HCT116 (cell line): ENCODE results near the gene PLEKHA8. TPM values are rescaled to one million over a fixed set of nuclear protein-coding genes. Genes with fewer than 3 reads are reported as not detected.

ENCODE experiments used
- ATAC-seq: fragments of 200-7000 bp; cut with Tn5 transposase; 2 replicates; pipeline ENCODE4 v1.9.1; 2020; ENCODE audit warnings: mild to moderate bottlenecking, moderate library complexity
- BruUV-seq: library from RNA; stranded (reverse); fragments of 400-500 nt; replicated peaks from 2 replicates; lab custom pipeline; 2021; lab: Mats Ljungman, UMichigan
- CTCF ChIA-PET: fragments of 300-600 bp; sonication (Branson Sonifier 250); formaldehyde crosslinking; loops from one replicate; lab custom pipeline; 2021; ENCODE audit warnings: antibody characterized with exemption; lab: Charles Lee
- POLR2A ChIA-PET: fragments of 300-600, 350-600 bp; sonication (Branson Sonifier 250); formaldehyde crosslinking; loops from one replicate; lab custom pipeline; 2021; ENCODE audit warnings: antibody characterized with exemption; lab: Charles Lee
- RAD21 ChIA-PET, 2 experiments: fragments of 300-600 bp; sonication (Branson Sonifier 250); formaldehyde crosslinking; loops; one replicate each; lab custom pipeline; 2023; ENCODE audit warnings: low total read pairs in 2 of 2; ENCODE audit not compliant: uncharacterized antibody in 2 of 2, unreplicated experiment in 2 of 2, low non-redundant PET in 1 of 2; lab: Charles Lee
- DNase-seq: peaks from one replicate; pipeline ENCODE4 v3.0.0-alpha.2; 2010; ENCODE audit warnings: low read depth, low spot score
- H2AFZ ChIP-seq: fragments of 200-600 bp; shearing (Covaris generic), sonication (generic); 2 replicates; pipeline ENCODE4 v1.6.1; 2017; ENCODE audit warnings: low read depth, mixed run types, mixed read lengths, antibody characterized with exemption, low read length; ENCODE audit not compliant: poor library complexity, severe bottlenecking
- H3K27ac ChIP-seq: 2 replicates; pipeline ENCODE4 v1.5.1; 2012; ENCODE audit warnings: low read depth, low read length
- H3K27me3 ChIP-seq: fragments of 200-600 bp; sonication (generic); 2 replicates; pipeline ENCODE4 v1.6.1; 2016; ENCODE audit warnings: mixed run types, low read length, mixed read lengths; ENCODE audit not compliant: insufficient read depth
- H3K36me3 ChIP-seq, 2 experiments: fragments of 200-500 bp in 1 of 2; fragments of 200-600 bp in 1 of 2; sonication (Bioruptor generic) in 1 of 2; sonication (generic) in 1 of 2; 2 replicates each; pipeline versions ENCODE4 v1.5.1 to v1.6.1; 2014 to 2016; ENCODE audit warnings: low read length in 2 of 2, inconsistent platforms in 1 of 2, mixed read lengths in 1 of 2, mixed run types in 1 of 2; ENCODE audit not compliant: insufficient read depth in 2 of 2, control insufficient read depth in 1 of 2
- H3K4me1 ChIP-seq, 2 experiments: fragments of 200-600 bp in 1 of 2; sonication (generic) in 1 of 2; 2 replicates each; pipeline versions ENCODE4 v1.5.1 to v1.6.1; 2012 to 2017; ENCODE audit warnings: low read length in 2 of 2, inconsistent platforms in 1 of 2, mild to moderate bottlenecking in 1 of 2, mixed read lengths in 1 of 2, mixed run types in 1 of 2, moderate library complexity in 1 of 2; ENCODE audit not compliant: insufficient read depth in 2 of 2, control insufficient read depth in 1 of 2
- H3K4me2 ChIP-seq: fragments of 200-600 bp; sonication (generic); 2 replicates; pipeline ENCODE4 v1.6.1; 2017; ENCODE audit warnings: mixed run types, low read length, mixed read lengths
- H3K4me3 ChIP-seq, 2 experiments: fragments of 200-600 bp in 1 of 2; sonication (generic) in 1 of 2; replicated peaks in 1 of 2; 2 replicates each; pipeline ENCODE4 v1.5.1; 2011 to 2016; ENCODE audit warnings: low read length in 2 of 2, control low read depth in 1 of 2, low read depth in 1 of 2, mild to moderate bottlenecking in 1 of 2, mixed read lengths in 1 of 2, mixed run types in 1 of 2
- H3K79me2 ChIP-seq: fragments of 200-600 bp; sonication (generic); 2 replicates; pipeline ENCODE4 v1.6.1; 2017; ENCODE audit warnings: mild to moderate bottlenecking, mixed run types, low read length, moderate library complexity, mixed read lengths; ENCODE audit not compliant: insufficient read depth
- H3K9ac ChIP-seq: fragments of 200-600 bp; sonication (generic); 2 replicates; pipeline ENCODE4 v1.6.1; 2016; ENCODE audit warnings: low read length, mixed read lengths
- H3K9me2 ChIP-seq: fragments of 200-600 bp; sonication (generic), shearing (Covaris generic); 2 replicates; pipeline ENCODE4 v1.6.1; 2017; ENCODE audit warnings: mixed run types, mild to moderate bottlenecking, moderate library complexity; ENCODE audit not compliant: insufficient read depth
- H3K9me3 ChIP-seq, 2 experiments: fragments of 200-500 bp in 1 of 2; fragments of 200-600 bp in 1 of 2; sonication (Bioruptor generic) in 1 of 2; sonication (generic) in 1 of 2; 2 replicates each; pipeline ENCODE4 v1.6.1; 2014 to 2017; ENCODE audit warnings: low read length in 2 of 2, mixed read lengths in 2 of 2, inconsistent platforms in 1 of 2, low read depth in 1 of 2, mild to moderate bottlenecking in 1 of 2, mixed run types in 1 of 2, moderate library complexity in 1 of 2; ENCODE audit not compliant: control insufficient read depth in 1 of 2, insufficient read depth in 1 of 2
- H4K20me1 ChIP-seq: fragments of 200-600 bp; sonication (generic), shearing (Covaris generic); 2 replicates; pipeline ENCODE4 v1.6.1; 2017; ENCODE audit warnings: mixed run types, mild to moderate bottlenecking, moderate library complexity; ENCODE audit not compliant: insufficient read depth
- CBX3 ChIP-seq: IDR thresholded peaks from 2 replicates; pipeline ENCODE4 v1.6.1; 2012; ENCODE audit warnings: low read depth
- CEBPB ChIP-seq: IDR thresholded peaks from 2 replicates; pipeline ENCODE4 v1.6.1; 2012; ENCODE audit warnings: low read depth
- EGR1 ChIP-seq: IDR thresholded peaks from 2 replicates; pipeline ENCODE4 v1.6.1; 2012; ENCODE audit warnings: low read depth
- ELF1 ChIP-seq: IDR thresholded peaks from 2 replicates; pipeline ENCODE4 v1.6.1; 2012; ENCODE audit warnings: low read depth, borderline replicate concordance
- EZH2 ChIP-seq: fragments of 200-600 bp; sonication (generic); IDR thresholded peaks from 2 replicates; pipeline ENCODE4 v1.6.1; 2017; ENCODE audit warnings: antibody characterized with exemption, mixed run types
- FOSL1 ChIP-seq: IDR thresholded peaks from 2 replicates; pipeline ENCODE4 v1.6.1; 2012; ENCODE audit warnings: low read depth
- JUND ChIP-seq: IDR thresholded peaks from 2 replicates; pipeline ENCODE4 v1.6.1; 2012
- POLR2A ChIP-seq: IDR thresholded peaks from 2 replicates; pipeline ENCODE4 v1.7.0; 2011; ENCODE audit warnings: borderline replicate concordance; ENCODE audit not compliant: insufficient read depth, insufficient read length; ENCODE audit errors: extremely low read depth
- POLR2AphosphoS5 ChIP-seq: IDR thresholded peaks from 2 replicates; pipeline ENCODE4 v1.6.1; 2011; ENCODE audit warnings: mild to moderate bottlenecking, low read depth, low read length, moderate library complexity
- RAD21 ChIP-seq: IDR thresholded peaks from 2 replicates; pipeline ENCODE4 v1.6.1; 2012; ENCODE audit warnings: low read depth, mild to moderate bottlenecking
- SIN3A ChIP-seq: IDR thresholded peaks from 2 replicates; pipeline ENCODE4 v1.6.1; 2012; ENCODE audit warnings: low read depth
- SP1 ChIP-seq: IDR thresholded peaks from 2 replicates; pipeline ENCODE4 v1.6.1; 2012; ENCODE audit warnings: low read depth
- SRF ChIP-seq: IDR thresholded peaks from 2 replicates; pipeline ENCODE4 v1.6.1; 2012; ENCODE audit warnings: low read depth
- TCF7L2 ChIP-seq: IDR thresholded peaks from 2 replicates; pipeline ENCODE4 v1.7.0; 2011; ENCODE audit warnings: borderline replicate concordance, inconsistent platforms; ENCODE audit not compliant: insufficient read depth, insufficient read length; ENCODE audit errors: extremely low read depth
- ZFX ChIP-seq: fragments of 450-650 bp; IDR thresholded peaks from 2 replicates; pipeline ENCODE4 v1.6.1; 2017
- ZNF274 ChIP-seq: fragments of 200-500 bp; sonication (Bioruptor generic); IDR thresholded peaks from 2 replicates; pipeline ENCODE4 v1.6.1; 2014; ENCODE audit warnings: mild to moderate bottlenecking, low read depth, low read length, inconsistent platforms
- intact Hi-C: fragments of 100-400 bp; cut with micrococcal nuclease; formaldehyde crosslinking; loops from 2 replicates; pipeline ENCODE4 v1.10.0; 2022
- total RNA-seq: library from RNA; stranded (reverse); gene quantifications from one replicate; pipeline ENCODE4 v1.2.1, GENCODE V29; 2021; ENCODE audit not compliant: unreplicated experiment
- TF ChIP-seq, protein P1 (sequence below), 3 experiments: fragments of 200-600 bp in 1 of 3; sonication (generic) in 1 of 3; IDR thresholded peaks in 2 of 3; conservative IDR thresholded peaks in 1 of 3; 2 replicates each; pipeline ENCODE4 v1.5.1; 2012 to 2017; ENCODE audit warnings: low read depth in 2 of 3, low read length in 2 of 3, antibody characterized with exemption in 1 of 3, borderline replicate concordance in 1 of 3, control low read depth in 1 of 3, mild to moderate bottlenecking in 1 of 3, mixed read lengths in 1 of 3, mixed run types in 1 of 3, moderate library complexity in 1 of 3; ENCODE audit not compliant: insufficient read depth in 1 of 3
- TF ChIP-seq, protein P2 (sequence below): IDR thresholded peaks from 2 replicates; pipeline ENCODE4 v1.6.1; 2012
- TF ChIP-seq, protein P3 (sequence below): IDR thresholded peaks from 2 replicates; pipeline ENCODE4 v1.6.1; 2011; ENCODE audit warnings: mild to moderate bottlenecking, low read length, moderate library complexity; ENCODE audit not compliant: insufficient replicate concordance; ENCODE audit errors: extremely low read depth

PLEKHA8 gene
- total RNA-seq, 1 experiment from 2014 or later, result 13.6 TPM

DNA sequence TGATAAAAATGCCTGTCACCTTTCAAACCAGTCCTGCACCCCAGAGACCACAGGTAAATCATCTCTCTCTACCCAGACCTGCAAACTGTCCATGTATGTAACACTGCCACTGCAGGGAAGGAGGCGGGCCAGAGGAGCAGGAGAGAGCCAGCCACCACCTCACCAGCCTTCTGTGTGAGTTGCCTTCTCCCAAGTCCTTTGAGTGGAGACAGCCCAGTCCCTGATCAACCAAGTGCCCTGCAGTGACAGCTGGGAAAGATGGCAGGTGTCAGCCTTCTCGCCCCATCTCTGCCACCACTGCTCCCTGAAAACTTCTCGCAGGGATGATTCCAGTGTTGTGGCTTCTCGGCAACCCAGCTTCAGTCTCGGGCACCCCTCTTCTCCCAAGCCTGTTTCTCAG is 149.0 kb downstream of the PLEKHA8 start (continued):
- no peak for TF ChIP-seq POLR2A
- no peak for TF ChIP-seq POLR2AphosphoS5
- TF ChIP-seq SP1, result no peak
- TF ChIP-seq ZNF274, result no peak

DNA sequence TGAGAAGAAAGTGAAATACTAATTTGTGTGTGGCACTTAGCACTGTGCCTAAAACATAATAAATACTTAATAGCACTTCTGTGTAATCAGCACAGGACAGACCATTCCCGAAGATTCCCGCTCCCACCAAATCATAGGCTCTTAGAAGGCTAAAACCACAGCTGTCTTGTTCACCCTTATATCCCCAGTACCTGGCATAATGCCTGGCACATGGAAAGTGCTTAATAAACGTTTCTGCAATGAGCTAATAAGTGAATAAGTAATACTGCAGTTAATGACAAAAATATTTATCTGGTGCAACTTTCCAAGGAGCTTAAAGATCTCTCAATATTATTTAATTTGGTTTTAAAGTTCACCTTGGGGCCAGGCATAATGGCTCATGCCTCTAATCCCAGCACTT is 149.8 kb downstream of the PLEKHA8 start:
- H3K9me2 ChIP-seq, result no peaks in the 10 kb centered on the region
- H4K20me1 ChIP-seq, result no peaks in the 10 kb centered on the region
- no peak overlapping the region for H3K9ac ChIP-seq
- ChIA-PET RAD21 (no interaction called here), POLR2A (interaction anchor here (1.2 kb wide), 1 partner anchor 615 kb away, joined by 3 read pairs; no protein-coding TSS in a partner anchor), CTCF (no interaction called here)
- BruUV-seq, result no TSS peak
- H3K27me3 ChIP-seq, result no peaks in the 10 kb centered on the region
- H3K27ac ChIP-seq, result no peak overlapping the region
- H3K9me3 ChIP-seq, result no peaks in the 10 kb centered on the region
- no peak overlapping the region for H3K4me3 ChIP-seq
- no peaks in the 10 kb centered on the region for H3K36me3 ChIP-seq
- no peak for DNase-seq
- H3K79me2 ChIP-seq, result no peaks in the 10 kb centered on the region
- intact Hi-C loops, result no loop called here
- no peak overlapping the region for H2AFZ ChIP-seq
- no peak overlapping the region for H3K4me2 ChIP-seq
- peaks cover 0 to 3% of the 10 kb centered on the region in 2 experiments; a peak in 1 of 4 replicates for H3K4me1 ChIP-seq
- TF ChIP-seq, protein P1, sequence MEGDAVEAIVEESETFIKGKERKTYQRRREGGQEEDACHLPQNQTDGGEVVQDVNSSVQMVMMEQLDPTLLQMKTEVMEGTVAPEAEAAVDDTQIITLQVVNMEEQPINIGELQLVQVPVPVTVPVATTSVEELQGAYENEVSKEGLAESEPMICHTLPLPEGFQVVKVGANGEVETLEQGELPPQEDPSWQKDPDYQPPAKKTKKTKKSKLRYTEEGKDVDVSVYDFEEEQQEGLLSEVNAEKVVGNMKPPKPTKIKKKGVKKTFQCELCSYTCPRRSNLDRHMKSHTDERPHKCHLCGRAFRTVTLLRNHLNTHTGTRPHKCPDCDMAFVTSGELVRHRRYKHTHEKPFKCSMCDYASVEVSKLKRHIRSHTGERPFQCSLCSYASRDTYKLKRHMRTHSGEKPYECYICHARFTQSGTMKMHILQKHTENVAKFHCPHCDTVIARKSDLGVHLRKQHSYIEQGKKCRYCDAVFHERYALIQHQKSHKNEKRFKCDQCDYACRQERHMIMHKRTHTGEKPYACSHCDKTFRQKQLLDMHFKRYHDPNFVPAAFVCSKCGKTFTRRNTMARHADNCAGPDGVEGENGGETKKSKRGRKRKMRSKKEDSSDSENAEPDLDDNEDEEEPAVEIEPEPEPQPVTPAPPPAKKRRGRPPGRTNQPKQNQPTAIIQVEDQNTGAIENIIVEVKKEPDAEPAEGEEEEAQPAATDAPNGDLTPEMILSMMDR (IDR thresholded peaks at IDR 0.05 in 2 of 3, conservative IDR thresholded peaks at IDR 0.05 in 1 of 3; ENCODE audit: borderline replicate concordance in 1 of 3, insufficient read depth in 1 of 3, low read depth in 2 of 3, low read length in 2 of 3), result no peak
- TF ChIP-seq EZH2 (no peak), SIN3A (no peak), RAD21 (no peak), FOSL1 (no peak), CEBPB (no peak), EGR1 (no peak), CBX3 (no peak), JUND (no peak), ZFX (no peak), TCF7L2 (no peak), SRF (no peak), ELF1 (no peak), SP1 (no peak), POLR2AphosphoS5 (no peak)
- TF ChIP-seq, protein P2, sequence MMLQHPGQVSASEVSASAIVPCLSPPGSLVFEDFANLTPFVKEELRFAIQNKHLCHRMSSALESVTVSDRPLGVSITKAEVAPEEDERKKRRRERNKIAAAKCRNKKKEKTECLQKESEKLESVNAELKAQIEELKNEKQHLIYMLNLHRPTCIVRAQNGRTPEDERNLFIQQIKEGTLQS, result no peak
- TF ChIP-seq, protein P3, sequence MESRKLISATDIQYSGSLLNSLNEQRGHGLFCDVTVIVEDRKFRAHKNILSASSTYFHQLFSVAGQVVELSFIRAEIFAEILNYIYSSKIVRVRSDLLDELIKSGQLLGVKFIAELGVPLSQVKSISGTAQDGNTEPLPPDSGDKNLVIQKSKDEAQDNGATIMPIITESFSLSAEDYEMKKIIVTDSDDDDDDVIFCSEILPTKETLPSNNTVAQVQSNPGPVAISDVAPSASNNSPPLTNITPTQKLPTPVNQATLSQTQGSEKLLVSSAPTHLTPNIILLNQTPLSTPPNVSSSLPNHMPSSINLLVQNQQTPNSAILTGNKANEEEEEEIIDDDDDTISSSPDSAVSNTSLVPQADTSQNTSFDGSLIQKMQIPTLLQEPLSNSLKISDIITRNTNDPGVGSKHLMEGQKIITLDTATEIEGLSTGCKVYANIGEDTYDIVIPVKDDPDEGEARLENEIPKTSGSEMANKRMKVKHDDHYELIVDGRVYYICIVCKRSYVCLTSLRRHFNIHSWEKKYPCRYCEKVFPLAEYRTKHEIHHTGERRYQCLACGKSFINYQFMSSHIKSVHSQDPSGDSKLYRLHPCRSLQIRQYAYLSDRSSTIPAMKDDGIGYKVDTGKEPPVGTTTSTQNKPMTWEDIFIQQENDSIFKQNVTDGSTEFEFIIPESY, result no peak
- ATAC-seq, result no peak
